Fibroblast of skin of back (primary cell): Measurements from ENCODE around the gene SS18L1.
A peak's percentile ranks its signal among the peaks of the same experiment; 100 is the strongest.

ENCODE experiments used
- DNase-seq: peaks from one replicate; pipeline ENCODE4 v3.0.0-alpha.2; 2013

The SS18L1 gene

GRCh38 chr20:62156592-62157386, 13.2 kb downstream of the SS18L1 start:
- DNase-seq: peak; percentile 57

DNA sequence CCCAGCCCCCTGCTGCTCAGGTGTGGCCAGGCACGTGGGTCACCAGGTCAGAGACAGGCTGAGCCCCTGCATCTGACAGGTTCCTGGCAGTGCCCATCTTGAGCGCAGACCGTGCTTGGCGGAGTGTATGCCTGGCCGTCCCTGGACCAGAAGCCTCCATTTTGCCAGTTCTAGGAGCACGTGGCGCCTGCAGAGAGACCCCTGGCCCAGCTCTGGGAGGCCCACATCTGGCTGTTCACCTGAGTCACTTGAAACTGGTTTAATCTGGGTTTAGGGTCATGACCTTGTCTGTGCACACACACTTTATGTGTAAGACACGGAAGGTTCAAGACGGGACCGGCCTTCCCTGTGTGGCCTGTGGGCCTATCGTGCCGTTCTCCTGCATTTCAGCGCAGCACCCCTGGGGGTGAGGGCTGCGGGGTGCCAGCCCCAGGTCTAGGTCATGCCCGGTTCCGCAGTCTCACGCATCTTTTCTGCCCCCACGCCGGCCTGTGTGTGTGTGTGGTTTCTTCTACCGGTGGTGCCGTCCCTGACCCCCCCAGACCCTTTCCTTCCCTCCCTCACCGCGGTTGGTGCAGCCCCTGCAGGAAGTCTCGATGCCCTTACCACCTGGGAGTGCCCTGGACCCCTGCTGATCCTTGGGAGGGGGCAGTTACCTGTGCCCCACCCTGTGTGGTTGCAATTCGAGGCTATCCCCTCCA, 14.0 kb downstream of the SS18L1 start:
- no peak for DNase-seq

DNA sequence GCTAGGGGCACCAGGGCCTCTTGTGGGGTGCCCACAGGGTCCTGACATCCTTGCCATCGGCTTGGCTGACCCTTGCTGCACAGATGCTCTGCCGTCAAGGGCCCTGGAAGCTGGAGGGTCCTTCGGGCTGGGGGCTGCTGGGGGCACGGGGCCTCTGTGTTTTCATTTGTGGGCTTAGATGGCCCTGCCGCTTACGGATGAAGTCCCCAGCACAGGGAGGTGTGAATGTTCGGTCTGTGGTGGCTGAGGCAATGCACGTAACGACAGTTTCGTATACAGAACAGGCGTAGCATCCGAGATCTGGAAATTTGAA, 14.5 kb downstream of the SS18L1 start:
- DNase-seq: no peak

GRCh38 chr20:62158541-62158940, 15.0 kb downstream of the SS18L1 start:
- no peak for DNase-seq

DNA sequence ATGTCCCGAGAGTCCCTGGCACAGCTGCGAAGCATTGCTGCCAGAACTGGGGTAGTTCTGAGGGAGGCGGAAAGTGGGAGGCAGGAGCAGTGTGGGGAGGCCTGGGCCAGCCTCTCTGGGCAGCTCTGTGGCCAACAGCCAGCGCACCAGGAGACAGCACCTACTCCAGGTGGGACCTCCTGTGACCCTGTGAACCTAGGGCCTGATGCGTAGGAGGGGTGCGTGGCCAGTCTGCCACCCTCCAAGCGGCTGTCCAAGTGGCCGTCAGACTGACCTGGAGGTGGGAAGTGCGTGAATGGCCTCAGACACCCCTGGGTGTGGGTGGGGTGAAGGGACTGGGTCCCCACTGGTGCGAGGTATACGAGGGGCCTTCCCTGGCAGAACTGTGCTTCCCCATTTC, 15.5 kb downstream of the SS18L1 start:
- DNase-seq: no peak

GRCh38 chr20:62159839-62160238, 16.3 kb downstream of the SS18L1 start:
- DNase-seq: no peak

GRCh38 chr20:62160253-62160652, 16.7 kb downstream of the SS18L1 start:
- no peak for DNase-seq

GRCh38 chr20:62160876-62161275, 17.3 kb downstream of the SS18L1 start:
- DNase-seq: no peak

DNA sequence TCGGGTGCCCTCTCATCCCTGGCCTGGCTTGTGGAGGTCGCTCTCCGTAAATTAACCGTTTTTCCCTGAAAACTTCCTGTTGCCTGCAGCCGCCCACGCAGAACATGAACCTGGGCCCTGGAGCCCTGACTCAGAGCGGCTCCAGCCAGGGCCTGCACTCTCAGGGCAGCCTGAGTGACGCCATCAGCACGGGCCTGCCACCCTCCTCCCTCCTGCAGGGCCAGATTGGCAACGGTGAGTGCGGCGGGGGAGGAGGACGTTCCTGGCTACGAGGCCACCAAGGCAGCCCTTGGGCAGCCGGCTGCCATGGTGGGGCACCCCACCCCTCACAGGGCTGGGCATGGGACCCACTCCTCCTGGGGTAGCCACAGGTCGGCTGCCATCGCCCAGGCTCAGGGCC, 17.8 kb downstream of the SS18L1 start:
- DNase-seq: no peak

GRCh38 chr20:62162765-62163484, 19.4 kb downstream of the SS18L1 start:
- no peak for DNase-seq

DNA sequence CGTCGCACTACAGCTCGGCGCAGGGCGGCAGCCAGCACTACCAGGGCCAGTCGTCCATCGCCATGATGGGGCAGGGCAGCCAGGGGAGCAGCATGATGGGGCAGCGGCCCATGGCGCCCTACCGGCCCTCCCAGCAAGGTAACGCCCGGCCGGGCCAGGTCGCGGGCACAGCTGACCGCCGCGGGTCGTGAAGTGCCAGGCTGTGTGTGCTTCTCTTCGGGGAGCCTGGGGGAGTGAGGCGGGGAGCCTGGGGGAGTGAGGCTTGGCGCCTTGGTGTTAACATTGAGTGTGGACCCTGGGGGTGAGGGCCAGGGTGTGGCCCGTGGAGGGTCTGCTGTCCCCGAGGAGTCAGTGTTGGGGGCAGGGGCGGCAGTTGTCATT, 19.9 kb downstream of the SS18L1 start:
- DNase-seq: no peak

- no peak for DNase-seq
Measured at GRCh38 chr20:62163986-62164762, 20.6 kb downstream of the SS18L1 start.

DNA sequence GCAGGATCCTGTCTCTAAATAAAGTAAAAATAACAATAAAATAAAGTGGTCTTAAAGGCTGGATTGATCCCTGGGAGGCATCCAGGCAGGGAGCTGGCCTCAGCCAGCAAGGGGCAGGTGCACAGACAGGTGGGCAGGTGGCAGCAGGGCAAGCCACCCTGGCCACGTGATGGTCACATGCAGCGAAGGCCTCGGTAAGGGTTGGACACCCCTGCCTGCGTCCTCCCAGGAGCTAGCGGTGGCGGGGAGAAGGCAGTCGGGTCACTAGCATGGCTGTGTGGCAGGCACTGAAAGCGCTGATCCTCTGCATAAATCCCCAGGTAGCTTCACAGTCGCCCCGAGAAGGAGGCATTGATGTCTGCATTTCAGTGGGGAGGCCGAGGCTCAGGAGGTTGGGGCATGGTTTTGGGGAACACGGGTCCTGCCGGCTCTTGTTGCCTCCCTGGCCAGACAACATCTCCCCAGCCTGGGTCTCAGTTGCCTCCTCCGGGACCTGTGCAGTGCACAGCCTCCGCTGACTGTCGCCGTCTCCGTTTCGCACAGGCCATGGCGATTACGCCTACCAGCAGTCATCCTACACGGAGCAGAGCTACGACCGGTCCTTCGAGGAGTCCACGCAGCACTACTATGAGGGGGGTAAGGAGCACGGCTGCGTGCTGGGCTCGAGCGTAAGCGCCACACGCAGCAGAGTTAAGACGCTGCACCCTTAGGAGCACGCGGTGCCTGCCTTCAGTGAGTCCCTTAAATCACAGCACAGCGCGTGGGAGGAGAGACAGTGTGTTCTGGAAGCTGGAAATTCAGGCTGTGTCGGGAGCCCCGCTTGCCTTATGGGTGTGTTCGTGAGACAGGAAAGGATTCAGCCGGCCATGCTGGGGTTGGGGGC, 21.6 kb downstream of the SS18L1 start:
- no peak for DNase-seq

DNA sequence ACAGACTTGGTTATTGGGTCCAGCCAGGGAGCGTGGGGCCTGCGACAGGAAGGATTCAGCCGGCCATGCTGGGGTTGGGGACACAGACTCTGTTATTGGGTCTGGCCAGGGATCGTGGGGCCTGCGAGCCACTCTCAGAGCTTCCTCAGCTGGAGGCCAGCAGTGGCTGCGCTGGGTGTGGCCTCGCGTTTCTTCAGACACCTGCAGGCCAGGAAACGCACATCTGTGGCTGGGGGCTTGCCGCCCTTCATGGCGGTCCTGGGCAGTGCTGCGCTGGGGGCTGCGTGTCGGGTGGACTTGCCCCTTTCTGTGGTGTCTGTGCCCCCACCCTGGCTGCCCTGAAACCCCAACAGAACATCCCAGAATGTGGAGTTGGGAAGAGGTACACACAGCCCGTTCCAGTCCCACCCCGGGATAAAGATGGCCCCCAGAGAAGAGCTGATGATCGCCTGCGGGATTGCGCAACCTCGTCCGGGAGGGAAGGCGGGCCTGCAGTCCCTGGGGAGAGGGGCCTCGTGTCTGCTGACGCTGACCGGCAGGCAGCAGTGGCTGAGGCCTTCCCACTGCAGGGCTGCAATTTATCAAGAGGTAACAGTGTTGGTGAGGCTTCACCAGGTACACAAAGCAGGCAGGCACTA, 22.3 kb downstream of the SS18L1 start:
- DNase-seq: no peak

DNA sequence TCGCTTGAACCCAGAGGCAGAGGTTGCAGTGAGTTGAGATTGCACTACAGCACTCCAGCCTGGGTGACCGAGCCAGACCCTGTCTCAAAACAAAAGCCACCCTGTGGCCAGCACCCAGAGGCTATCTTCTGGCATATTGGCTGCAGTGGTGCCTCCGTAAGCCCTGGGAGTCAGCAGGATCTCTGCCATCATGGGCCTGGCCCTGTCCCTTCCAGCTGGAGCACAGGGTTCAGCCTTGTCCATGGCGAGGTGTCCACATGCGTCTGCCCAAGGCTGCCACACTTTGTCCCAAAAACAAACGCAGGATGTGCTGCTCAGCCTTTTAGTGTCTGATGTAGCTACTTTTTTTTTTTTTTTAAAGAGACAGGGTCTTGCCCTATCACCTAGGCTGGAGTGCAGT, 23.9 kb downstream of the SS18L1 start:
- no peak for DNase-seq

DNA sequence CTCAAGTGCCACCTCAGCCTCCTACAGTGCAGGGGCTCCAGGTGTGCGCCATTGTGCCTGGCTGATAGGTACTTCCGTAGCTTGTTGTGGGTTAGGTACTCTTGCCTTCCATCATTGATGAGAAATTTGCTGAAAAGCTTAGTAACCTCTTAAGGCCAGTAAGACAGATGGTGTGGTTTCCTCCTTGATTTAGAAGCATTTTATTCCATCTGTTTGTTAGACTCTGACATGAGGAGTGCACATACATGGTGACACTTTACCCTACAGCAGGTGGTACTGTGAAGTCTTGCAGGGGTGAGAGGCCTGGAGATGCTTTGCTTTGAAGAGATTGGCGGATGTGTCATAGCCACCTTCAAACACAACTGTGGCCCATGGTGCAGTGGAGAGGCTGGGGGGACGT, 24.5 kb downstream of the SS18L1 start:
- DNase-seq: no peak

DNA sequence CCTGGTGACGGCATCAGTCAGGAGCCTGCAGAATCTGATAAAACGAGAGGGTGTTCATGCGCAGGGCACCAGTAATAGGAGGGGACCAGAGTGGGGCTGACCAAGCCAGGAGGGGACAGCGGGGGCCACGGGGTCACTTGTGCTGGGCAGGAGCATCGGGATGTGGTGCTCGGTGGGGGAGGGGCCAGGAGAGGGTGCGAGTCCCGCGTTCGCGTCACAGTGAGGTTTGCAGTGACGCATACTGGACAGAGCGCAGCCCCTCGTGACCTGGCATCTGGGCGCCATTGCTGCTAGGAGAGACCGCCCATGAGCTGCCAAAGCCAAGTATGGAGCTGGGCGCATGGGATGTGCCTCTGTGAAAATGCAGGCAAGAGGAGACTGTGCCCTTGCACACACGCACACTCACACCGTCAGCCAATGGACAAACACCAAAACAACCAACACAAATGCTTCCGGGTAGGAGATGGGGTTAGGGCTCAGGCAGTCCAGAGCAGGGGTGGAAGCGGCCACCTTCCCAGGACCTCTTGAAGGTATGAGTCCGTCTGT, 25.4 kb downstream of the SS18L1 start:
- DNase-seq: no peak

GRCh38 chr20:62170536-62170935, 27.0 kb downstream of the SS18L1 start:
- no peak for DNase-seq

- DNase-seq: no peak
Measured at GRCh38 chr20:62171245-62171644, 27.7 kb downstream of the SS18L1 start.

DNA sequence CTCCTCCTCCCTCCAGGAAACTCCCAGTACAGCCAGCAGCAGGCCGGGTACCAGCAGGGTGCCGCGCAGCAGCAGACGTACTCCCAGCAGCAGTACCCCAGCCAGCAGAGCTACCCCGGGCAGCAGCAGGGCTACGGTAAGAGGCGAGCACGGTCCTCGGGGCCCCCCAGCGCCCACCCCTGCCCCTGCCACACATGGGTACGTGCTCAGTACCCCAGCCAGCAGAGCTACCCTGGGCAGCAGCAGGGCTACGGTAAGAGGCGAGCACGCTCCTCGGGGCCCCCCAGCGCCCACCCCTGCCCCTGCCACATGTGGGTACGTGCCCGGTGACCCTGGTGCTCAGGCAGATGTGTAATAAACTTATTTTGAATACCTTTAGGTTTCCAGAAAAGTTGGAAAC, 29.1 kb downstream of the SS18L1 start:
- DNase-seq: no peak
